GM12874 (cell line): ENCODE measurements around the gene SLC15A5.
A peak's percentile ranks its signal among the peaks of the same experiment; 100 is the strongest.

ENCODE experiments used
- TF ChIP-seq, protein P1 (sequence below): IDR thresholded peaks from 2 replicates; pipeline ENCODE4 v1.5.1; 2011; ENCODE audit warnings: low read depth, mild to moderate bottlenecking, control low read depth, low read length, moderate library complexity; ENCODE audit not compliant: insufficient read depth

The SLC15A5 gene

DNA sequence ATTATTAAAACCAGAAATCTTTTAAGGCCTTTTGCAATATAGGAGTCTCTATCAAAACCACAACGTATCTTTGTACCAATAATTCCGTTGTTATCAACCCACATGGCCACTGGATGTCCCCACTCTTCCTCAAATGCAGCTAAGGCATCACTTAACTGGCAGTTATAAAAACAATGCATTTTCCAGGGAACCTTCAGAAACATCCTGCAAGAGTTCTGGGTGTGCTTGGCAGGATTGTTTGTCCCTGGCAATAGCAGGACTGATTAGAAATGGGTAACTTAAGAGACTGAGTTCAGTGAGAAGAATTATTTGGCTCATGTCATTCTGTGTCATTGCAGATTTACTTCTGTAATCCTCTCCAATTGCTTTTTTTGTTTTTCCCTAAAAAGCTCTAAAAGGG lies 112.0 kb downstream of the SLC15A5 start:
- TF ChIP-seq, protein P1, sequence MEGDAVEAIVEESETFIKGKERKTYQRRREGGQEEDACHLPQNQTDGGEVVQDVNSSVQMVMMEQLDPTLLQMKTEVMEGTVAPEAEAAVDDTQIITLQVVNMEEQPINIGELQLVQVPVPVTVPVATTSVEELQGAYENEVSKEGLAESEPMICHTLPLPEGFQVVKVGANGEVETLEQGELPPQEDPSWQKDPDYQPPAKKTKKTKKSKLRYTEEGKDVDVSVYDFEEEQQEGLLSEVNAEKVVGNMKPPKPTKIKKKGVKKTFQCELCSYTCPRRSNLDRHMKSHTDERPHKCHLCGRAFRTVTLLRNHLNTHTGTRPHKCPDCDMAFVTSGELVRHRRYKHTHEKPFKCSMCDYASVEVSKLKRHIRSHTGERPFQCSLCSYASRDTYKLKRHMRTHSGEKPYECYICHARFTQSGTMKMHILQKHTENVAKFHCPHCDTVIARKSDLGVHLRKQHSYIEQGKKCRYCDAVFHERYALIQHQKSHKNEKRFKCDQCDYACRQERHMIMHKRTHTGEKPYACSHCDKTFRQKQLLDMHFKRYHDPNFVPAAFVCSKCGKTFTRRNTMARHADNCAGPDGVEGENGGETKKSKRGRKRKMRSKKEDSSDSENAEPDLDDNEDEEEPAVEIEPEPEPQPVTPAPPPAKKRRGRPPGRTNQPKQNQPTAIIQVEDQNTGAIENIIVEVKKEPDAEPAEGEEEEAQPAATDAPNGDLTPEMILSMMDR, result peak; percentile 23; the same call in 1 of the 2 replicates

DNA sequence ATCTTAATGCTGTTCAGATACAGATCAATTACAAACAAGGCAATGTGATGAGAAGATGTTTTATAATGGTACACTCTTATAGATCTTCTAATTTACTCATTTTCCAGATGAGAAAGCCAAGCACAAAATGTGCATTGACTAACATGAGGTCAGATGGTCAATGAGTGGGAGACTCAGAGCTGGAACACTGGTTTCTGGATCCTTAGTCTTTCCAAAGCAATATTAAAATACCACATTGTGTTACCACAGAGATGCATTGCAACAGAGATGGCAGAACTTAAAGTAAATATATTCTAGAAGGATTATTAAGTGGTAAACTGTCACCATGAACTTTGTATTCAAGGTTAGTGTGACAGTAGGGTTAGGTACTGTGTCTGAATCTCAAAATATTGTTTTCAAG lies 113.6 kb downstream of the SLC15A5 start:
- TF ChIP-seq, protein P1, result no peak

- TF ChIP-seq, protein P1, result no peak
Observed at GRCh38 chr12:16163146-16163545, 114.3 kb downstream of the SLC15A5 start.

- TF ChIP-seq, protein P1, result no peak
Observed at GRCh38 chr12:16159571-16159970, 117.9 kb downstream of the SLC15A5 start.

GRCh38 chr12:16158050-16158449 lies 119.4 kb downstream of the SLC15A5 start:
- TF ChIP-seq, protein P1, result no peak

DNA sequence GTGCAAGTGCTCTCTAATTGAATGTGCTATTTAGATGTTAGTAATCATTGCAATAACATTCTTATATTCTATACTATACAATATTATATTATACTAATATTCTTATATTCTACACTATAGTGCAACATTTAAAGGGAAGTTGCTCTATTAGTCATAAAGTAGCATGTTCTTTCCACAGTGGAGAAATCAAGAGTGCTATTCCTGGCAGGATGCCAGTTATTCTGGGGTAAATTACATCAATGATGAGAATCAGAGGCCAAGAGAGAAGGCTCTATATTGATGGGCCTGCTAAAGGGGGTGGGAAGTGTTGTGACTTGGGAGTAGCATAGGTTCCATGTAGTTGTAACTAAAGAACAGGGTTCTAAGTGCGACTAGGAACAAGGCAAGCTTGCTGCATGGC lies 121.5 kb downstream of the SLC15A5 start:
- TF ChIP-seq, protein P1, result no peak

GRCh38 chr12:16154990-16155389 lies 122.5 kb downstream of the SLC15A5 start:
- TF ChIP-seq, protein P1, result no peak
